Mesenchymal stem cell (in vitro differentiated cells and primary cell): ENCODE measurements around the gene NCF2.

Source experiments
- DNase-seq: peaks from one replicate; pipeline ENCODE4 v3.0.0-alpha.2; 2013
- H2AFZ ChIP-seq: one replicate; pipeline ENCODE4 v1.6.1; 2013; ENCODE audit warnings: low read depth, mild to moderate bottlenecking, control low read depth, inconsistent platforms, low read length, moderate library complexity
- H2AK5ac ChIP-seq: 2 replicates; pipeline ENCODE4 v1.6.1; 2013; ENCODE audit warnings: low read length, moderate library complexity, mild to moderate bottlenecking, inconsistent platforms; ENCODE audit not compliant: severe bottlenecking
- H2BK120ac ChIP-seq: one replicate; pipeline ENCODE4 v1.6.1; 2013; ENCODE audit warnings: low read depth, mild to moderate bottlenecking, inconsistent platforms, low read length, moderate library complexity
- H2BK12ac ChIP-seq, 2 experiments: one replicate each; pipeline ENCODE4 v1.6.1; 2013; ENCODE audit warnings: inconsistent platforms in 2 of 2, low read length in 2 of 2, mild to moderate bottlenecking in 2 of 2, moderate library complexity in 2 of 2, control low read depth in 1 of 2
- H2BK15ac ChIP-seq: one replicate; pipeline ENCODE4 v1.6.1; 2013; ENCODE audit warnings: mild to moderate bottlenecking, low read depth, inconsistent platforms; ENCODE audit not compliant: poor library complexity, severe bottlenecking
- H2BK5ac ChIP-seq: 2 replicates; pipeline ENCODE4 v1.6.1; 2013; ENCODE audit warnings: low read depth, mild to moderate bottlenecking, low read length, control low read depth, inconsistent platforms; ENCODE audit not compliant: poor library complexity, severe bottlenecking
- H3K14ac ChIP-seq, 2 experiments: one replicate each; pipeline ENCODE4 v1.6.1; 2013; ENCODE audit warnings: inconsistent platforms in 2 of 2, low read length in 2 of 2, control low read depth in 1 of 2, mild to moderate bottlenecking in 1 of 2, moderate library complexity in 1 of 2
- H3K18ac ChIP-seq, 2 experiments: one replicate each; pipeline ENCODE4 v1.6.1; 2013; ENCODE audit warnings: inconsistent platforms in 2 of 2, low read length in 2 of 2, control low read depth in 1 of 2, low read depth in 1 of 2, mild to moderate bottlenecking in 1 of 2
- H3K23ac ChIP-seq, 2 experiments: one replicate each; pipeline ENCODE4 v1.6.1; 2013; ENCODE audit warnings: inconsistent platforms in 2 of 2, low read length in 2 of 2, mild to moderate bottlenecking in 2 of 2, moderate library complexity in 2 of 2, control low read depth in 1 of 2
- H3K27ac ChIP-seq: 2 replicates; pipeline ENCODE4 v1.5.1; 2013; ENCODE audit warnings: mild to moderate bottlenecking, moderate library complexity, low read length, control low read depth, inconsistent platforms; ENCODE audit not compliant: poor library complexity, severe bottlenecking
- H3K27me3 ChIP-seq, 2 experiments: 2 replicates each; pipeline versions ENCODE4 v1.6.1 to v1.7.0; 2013; ENCODE audit warnings: low read length in 2 of 2, mild to moderate bottlenecking in 2 of 2, moderate library complexity in 2 of 2, control low read depth in 1 of 2, inconsistent platforms in 1 of 2; ENCODE audit not compliant: control insufficient read depth in 1 of 2, insufficient read depth in 1 of 2
- H3K36me3 ChIP-seq, 2 experiments: 2 replicates each; pipeline versions ENCODE4 v1.6.1 to v1.7.0; 2013; ENCODE audit warnings: low read length in 2 of 2, control low read depth in 1 of 2, inconsistent platforms in 1 of 2, low read depth in 1 of 2, mild to moderate bottlenecking in 1 of 2; ENCODE audit not compliant: insufficient read depth in 2 of 2, control insufficient read depth in 1 of 2
- H3K4ac ChIP-seq, 2 experiments: one replicate each; pipeline ENCODE4 v1.6.1; 2013; ENCODE audit warnings: inconsistent platforms in 2 of 2, low read length in 2 of 2, mild to moderate bottlenecking in 2 of 2, moderate library complexity in 2 of 2, control low read depth in 1 of 2, low read depth in 1 of 2
- H3K4me1 ChIP-seq: 2 replicates; pipeline ENCODE4 v1.6.1; 2013; ENCODE audit warnings: low read depth, low read length, control low read depth; ENCODE audit not compliant: control insufficient read depth, insufficient read depth
- H3K4me2 ChIP-seq: 2 replicates; pipeline ENCODE4 v1.6.1; 2013; ENCODE audit warnings: low read length, mild to moderate bottlenecking, inconsistent platforms; ENCODE audit not compliant: poor library complexity, severe bottlenecking
- H3K4me3 ChIP-seq, 2 experiments: 2 replicates each; pipeline versions ENCODE4 v1.5.1 to v1.7.0; 2013; ENCODE audit warnings: low read length in 2 of 2, mild to moderate bottlenecking in 2 of 2, control low read depth in 1 of 2, low read depth in 1 of 2; ENCODE audit not compliant: insufficient read depth in 1 of 2
- H3K79me1 ChIP-seq: replicated peaks from 2 replicates; pipeline ENCODE4 v1.6.1; 2013; ENCODE audit warnings: mild to moderate bottlenecking, control low read depth, low read length, inconsistent platforms; ENCODE audit not compliant: poor library complexity, severe bottlenecking
- H3K9ac ChIP-seq: 2 replicates; pipeline ENCODE4 v1.7.0; 2013; ENCODE audit warnings: mild to moderate bottlenecking, low read length, moderate library complexity
- H3K9me3 ChIP-seq: 2 replicates; pipeline ENCODE4 v1.7.0; 2013; ENCODE audit warnings: mild to moderate bottlenecking, low read length; ENCODE audit not compliant: control insufficient read depth
- H4K8ac ChIP-seq: one replicate; pipeline ENCODE4 v1.6.1; 2013; ENCODE audit warnings: inconsistent platforms, mild to moderate bottlenecking, low read length, moderate library complexity
- H4K91ac ChIP-seq: one replicate; pipeline ENCODE4 v1.6.1; 2013; ENCODE audit warnings: mild to moderate bottlenecking, low read length, inconsistent platforms
- WGBS: methylation state at CpG from one replicate; pipeline ENCODE4 v1.1.7; 2013; ENCODE audit warnings: mixed read lengths; 5-methylcytosine and 5-hydroxymethylcytosine counted together

Gene NCF2

GRCh38 chr1:183568176-183569021, 21.9 kb downstream of the NCF2 start:
- no peak overlapping the region for H3K9ac ChIP-seq

GRCh38 chr1:183567584-183567983, 22.7 kb downstream of the NCF2 start:
- Histone ChIP-seq H4K91ac (no peak overlapping the region), H4K8ac (no peak overlapping the region), H3K4me1 (peaks cover 12% of the 10 kb centered on the region), H2AK5ac (no peak overlapping the region), H3K9me3 (no peaks in the 10 kb centered on the region), H3K36me3 (no peaks in the 10 kb centered on the region), H3K9ac (no peak overlapping the region), H3K27me3 (no peaks in the 10 kb centered on the region), H3K27ac (no peak overlapping the region), H3K18ac (no peak overlapping the region), H2BK120ac (no peak overlapping the region), H2AFZ (no peak overlapping the region), H3K79me1 (no peaks in the 10 kb centered on the region), H2BK15ac (no peak overlapping the region), H3K4me3 (no peak overlapping the region), H3K14ac (no peak overlapping the region), H2BK12ac (no peak overlapping the region), H3K23ac (no peak overlapping the region), H2BK5ac (no peak overlapping the region), H3K4ac (no peak overlapping the region), H3K4me2 (no peak overlapping the region)
- WGBS, result 92% methylated on average over 5 of the region's 5 CpGs
- DNase-seq, result no peak

More at GRCh38 chr1:183568176-183569021, 21.9 kb downstream of the NCF2 start:
- no peaks in the 10 kb centered on the region for H3K27me3 ChIP-seq
- H3K18ac ChIP-seq, result no peak overlapping the region
- no peak overlapping the region for H3K4ac ChIP-seq
- no peaks in the 10 kb centered on the region for H3K9me3 ChIP-seq
- no peak overlapping the region for H2BK120ac ChIP-seq
- H3K4me2 ChIP-seq, result no peak overlapping the region
- H2AFZ ChIP-seq, result no peak overlapping the region
- H3K4me3 ChIP-seq, result no peak overlapping the region
- H3K79me1 ChIP-seq, result no peaks in the 10 kb centered on the region
- no peak overlapping the region for H4K8ac ChIP-seq
- no peak overlapping the region for H3K14ac ChIP-seq
- H3K27ac ChIP-seq, result peak overlapping the region; percentile 6
- WGBS, result 93% methylated on average over 12 of the region's 12 CpGs
- DNase-seq, result no peak
- H2BK15ac ChIP-seq, result no peak overlapping the region
- no peak overlapping the region for H2BK5ac ChIP-seq
- H4K91ac ChIP-seq, result no peak overlapping the region
- H2AK5ac ChIP-seq, result peak overlapping the region; percentile 7
- no peak overlapping the region for H2BK12ac ChIP-seq
- no peak overlapping the region for H3K23ac ChIP-seq
- no peaks in the 10 kb centered on the region for H3K36me3 ChIP-seq
- H3K4me1 ChIP-seq, result peaks cover 10% of the 10 kb centered on the region

GRCh38 chr1:183566026-183566425, 24.2 kb downstream of the NCF2 start:
- H3K23ac ChIP-seq, result no peak overlapping the region
- no peak overlapping the region for H3K4me2 ChIP-seq
- no peak overlapping the region for H3K4me3 ChIP-seq
- H3K4me1 ChIP-seq, result peaks cover 12% of the 10 kb centered on the region
- H4K91ac ChIP-seq, result no peak overlapping the region
- H2AFZ ChIP-seq, result no peak overlapping the region
- no peak overlapping the region for H3K14ac ChIP-seq
- H3K18ac ChIP-seq, result no peak overlapping the region
- DNase-seq, result no peak
- no peak overlapping the region for H3K27ac ChIP-seq
- H3K9ac ChIP-seq, result no peak overlapping the region
- no peak overlapping the region for H2BK15ac ChIP-seq
- no peaks in the 10 kb centered on the region for H3K9me3 ChIP-seq
- H4K8ac ChIP-seq, result no peak overlapping the region
- 98% methylated on average over 2 of the region's 2 CpGs for WGBS
- no peak overlapping the region for H2BK5ac ChIP-seq
- H3K36me3 ChIP-seq, result peaks cover 0 to 3% of the 10 kb centered on the region in 2 experiments
- H2BK12ac ChIP-seq, result no peak overlapping the region
- H3K4ac ChIP-seq, result no peak overlapping the region
- no peaks in the 10 kb centered on the region for H3K79me1 ChIP-seq
- no peak overlapping the region for H2AK5ac ChIP-seq
- no peaks in the 10 kb centered on the region for H3K27me3 ChIP-seq
- no peak overlapping the region for H2BK120ac ChIP-seq

GRCh38 chr1:183565261-183565660, 25.0 kb downstream of the NCF2 start:
- H3K14ac ChIP-seq, result no peak overlapping the region
- H3K4me2 ChIP-seq, result no peak overlapping the region
- H3K9me3 ChIP-seq, result no peaks in the 10 kb centered on the region
- H3K4ac ChIP-seq, result no peak overlapping the region
- 71% methylated on average over 4 of the region's 4 CpGs for WGBS
- H2AFZ ChIP-seq, result no peak overlapping the region
- H3K4me3 ChIP-seq, result no peak overlapping the region
- peaks cover 12% of the 10 kb centered on the region for H3K4me1 ChIP-seq
- H2BK120ac ChIP-seq, result no peak overlapping the region
- H2BK12ac ChIP-seq, result no peak overlapping the region
- H3K79me1 ChIP-seq, result no peaks in the 10 kb centered on the region
- no peak for DNase-seq
- no peak overlapping the region for H4K91ac ChIP-seq
- H3K36me3 ChIP-seq, result peaks cover 0 to 4% of the 10 kb centered on the region in 2 experiments
- no peaks in the 10 kb centered on the region for H3K27me3 ChIP-seq
- no peak overlapping the region for H2AK5ac ChIP-seq
- no peak overlapping the region for H3K18ac ChIP-seq
- H3K27ac ChIP-seq, result no peak overlapping the region
- H3K9ac ChIP-seq, result no peak overlapping the region
- H3K23ac ChIP-seq, result no peak overlapping the region
- no peak overlapping the region for H2BK15ac ChIP-seq
- no peak overlapping the region for H2BK5ac ChIP-seq
- H4K8ac ChIP-seq, result no peak overlapping the region
